ENCODE data around the gene PLIN1.

- TF ChIP-seq CTCF (IDR thresholded peaks at IDR 0.05) (no peak), POLR2A (IDR thresholded peaks at IDR 0.05) (no peak), EP300 (IDR thresholded peaks at IDR 0.05) (no peak)
Observed at GRCh38 chr15:89648106-89649012, 30.8 kb downstream of the PLIN1 start.

Data from tibial nerve (tissue), 4 donors.